ENCODE data around the gene TMEM30A.

TMEM30A gene

DNA sequence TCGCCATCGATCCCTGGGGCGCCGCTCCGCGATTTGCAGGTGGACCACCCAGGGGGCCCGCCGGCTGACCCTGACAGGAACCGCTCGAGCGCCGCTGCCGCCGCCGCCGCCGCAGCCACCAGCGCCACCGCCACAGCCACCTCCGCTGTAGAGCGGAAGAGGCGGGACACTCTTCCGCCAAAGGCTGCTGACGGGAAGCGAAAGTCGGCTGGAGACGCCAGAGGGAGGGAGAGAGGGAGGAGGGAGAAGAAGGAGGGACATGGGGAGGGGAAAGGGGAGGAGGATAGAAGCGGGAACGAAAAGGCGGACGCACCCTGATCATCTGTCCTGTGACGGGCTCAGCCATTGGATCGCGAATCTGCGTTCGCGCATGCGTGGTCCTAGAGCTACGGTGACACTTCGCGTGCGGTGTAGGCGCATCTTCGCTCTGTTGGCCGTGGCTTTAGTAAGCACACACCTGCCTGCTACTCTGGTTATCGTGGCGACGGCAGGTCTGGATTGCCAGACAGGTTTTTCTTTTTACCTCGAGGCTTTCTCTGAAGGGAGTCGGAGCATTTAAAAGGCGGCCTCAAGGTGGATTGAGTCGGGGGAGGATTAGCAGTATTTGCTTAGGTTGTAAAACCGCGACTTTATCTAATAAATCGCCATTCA, at the start of gene TMEM30A:
TMEM30A (minus strand) TSS at position 161 of the 651 bp plus-strand sequence; CDS start at position 7, 154 bp downstream.
- ChIA-PET CTCF (interaction anchor here (1.5 to 4.7 kb wide), 3 partner anchors 11 to 25 kb away, joined by 3 to 27 read pairs (median 3); no protein-coding TSS in a partner anchor), POLR2A (interaction anchor here (1.0 kb wide), 2 partner anchors 9 to 17 kb away, joined by 3 read pairs; no protein-coding TSS in a partner anchor)
- peak; percentile 94 for DNase-seq (ENCODE audit: extremely low spot score)
- TF ChIP-seq, protein P1, sequence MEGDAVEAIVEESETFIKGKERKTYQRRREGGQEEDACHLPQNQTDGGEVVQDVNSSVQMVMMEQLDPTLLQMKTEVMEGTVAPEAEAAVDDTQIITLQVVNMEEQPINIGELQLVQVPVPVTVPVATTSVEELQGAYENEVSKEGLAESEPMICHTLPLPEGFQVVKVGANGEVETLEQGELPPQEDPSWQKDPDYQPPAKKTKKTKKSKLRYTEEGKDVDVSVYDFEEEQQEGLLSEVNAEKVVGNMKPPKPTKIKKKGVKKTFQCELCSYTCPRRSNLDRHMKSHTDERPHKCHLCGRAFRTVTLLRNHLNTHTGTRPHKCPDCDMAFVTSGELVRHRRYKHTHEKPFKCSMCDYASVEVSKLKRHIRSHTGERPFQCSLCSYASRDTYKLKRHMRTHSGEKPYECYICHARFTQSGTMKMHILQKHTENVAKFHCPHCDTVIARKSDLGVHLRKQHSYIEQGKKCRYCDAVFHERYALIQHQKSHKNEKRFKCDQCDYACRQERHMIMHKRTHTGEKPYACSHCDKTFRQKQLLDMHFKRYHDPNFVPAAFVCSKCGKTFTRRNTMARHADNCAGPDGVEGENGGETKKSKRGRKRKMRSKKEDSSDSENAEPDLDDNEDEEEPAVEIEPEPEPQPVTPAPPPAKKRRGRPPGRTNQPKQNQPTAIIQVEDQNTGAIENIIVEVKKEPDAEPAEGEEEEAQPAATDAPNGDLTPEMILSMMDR (IDR thresholded peaks at IDR 0.05; ENCODE audit: control extremely low read depth, extremely low read depth, low read depth, missing control alignments): no peak

DNA sequence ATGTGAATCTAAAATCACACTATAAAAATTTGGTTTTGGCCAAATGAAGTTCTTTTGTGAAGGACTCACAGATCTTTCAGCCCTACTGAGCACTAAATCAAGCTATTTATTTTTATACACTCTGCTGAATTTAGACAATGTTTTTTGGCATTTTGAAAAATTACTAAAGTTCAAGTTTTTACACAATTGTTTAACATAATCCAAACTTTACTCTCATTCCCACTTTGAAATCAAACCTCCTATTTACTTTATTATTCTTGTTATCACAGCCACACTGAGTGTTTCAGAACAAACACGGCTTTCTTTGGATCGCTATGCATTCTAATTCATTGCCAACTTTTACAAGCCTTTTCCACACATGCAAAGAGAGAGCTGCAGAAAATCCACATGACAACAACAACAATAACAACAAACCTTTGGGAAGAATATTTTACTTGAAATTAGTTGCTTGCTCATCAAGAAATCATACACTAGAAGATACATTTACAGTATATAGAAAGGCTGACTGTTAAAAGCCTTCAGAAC, 49.1 kb upstream of the TMEM30A start:
- DNase-seq (ENCODE audit: extremely low spot score): no peak
- TF ChIP-seq, protein P1 (IDR thresholded peaks at IDR 0.05; ENCODE audit: control extremely low read depth, extremely low read depth, low read depth, missing control alignments): no peak

DNA sequence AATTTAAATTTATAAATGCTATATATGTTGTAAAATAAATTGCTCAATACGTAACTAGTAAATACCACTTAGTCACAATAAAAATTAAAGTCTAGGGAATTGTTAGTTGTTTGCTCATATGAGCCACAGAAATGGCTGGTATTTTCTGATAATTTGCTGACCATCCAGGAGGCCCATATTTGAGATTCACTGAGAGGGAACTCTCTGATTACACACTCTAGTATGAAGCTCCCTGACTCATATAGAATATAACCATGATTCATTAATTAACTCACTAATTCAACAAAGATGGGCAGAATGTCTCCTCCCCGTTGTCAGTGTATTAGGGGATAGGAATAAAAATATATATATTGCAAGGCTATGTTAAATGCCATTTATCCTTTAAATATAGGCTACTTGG, 46.6 kb upstream of the TMEM30A start:
- ChIA-PET CTCF (no interaction called here), POLR2A (no interaction called here)
- TF ChIP-seq, protein P1 (IDR thresholded peaks at IDR 0.05; ENCODE audit: control extremely low read depth, extremely low read depth, low read depth, missing control alignments): no peak
- DNase-seq (ENCODE audit: extremely low spot score): no peak

More for the DNA sequence above, 49.1 kb upstream of the TMEM30A start:
- ChIA-PET POLR2A (no interaction called here), CTCF (interaction anchor here (0.8 to 1.7 kb wide), 6 partner anchors 8 to 42 kb away, joined by 3 to 5 read pairs (median 4); no protein-coding TSS in a partner anchor)

DNA sequence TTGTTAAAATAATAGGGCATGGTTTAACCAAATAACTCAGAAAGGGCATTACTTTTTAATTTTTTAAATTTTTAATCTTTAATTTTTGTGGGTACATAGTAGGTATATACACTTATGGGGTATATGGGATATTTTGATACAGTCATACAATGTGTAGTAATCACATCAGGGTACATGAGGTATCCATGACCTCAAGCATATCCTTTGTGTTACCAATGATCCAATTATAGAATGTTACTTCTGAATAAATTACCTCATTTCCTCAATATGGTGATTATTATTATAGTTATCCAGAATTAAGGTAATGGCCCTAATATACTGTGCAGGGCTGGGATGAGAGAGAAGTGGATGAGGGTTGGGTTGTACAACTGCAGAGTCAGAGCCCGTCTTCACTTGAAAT, 45.1 kb upstream of the TMEM30A start:
- TF ChIP-seq, protein P1 (IDR thresholded peaks at IDR 0.05; ENCODE audit: control extremely low read depth, extremely low read depth, low read depth, missing control alignments): no peak
- CTCF ChIA-PET: interaction anchor here (1.0 to 1.3 kb wide), 3 partner anchors 13 to 33 kb away, joined by 3 to 4 read pairs (median 3); no protein-coding TSS in a partner anchor
- POLR2A ChIA-PET: no interaction called here
- no peak for DNase-seq (ENCODE audit: extremely low spot score)

DNA sequence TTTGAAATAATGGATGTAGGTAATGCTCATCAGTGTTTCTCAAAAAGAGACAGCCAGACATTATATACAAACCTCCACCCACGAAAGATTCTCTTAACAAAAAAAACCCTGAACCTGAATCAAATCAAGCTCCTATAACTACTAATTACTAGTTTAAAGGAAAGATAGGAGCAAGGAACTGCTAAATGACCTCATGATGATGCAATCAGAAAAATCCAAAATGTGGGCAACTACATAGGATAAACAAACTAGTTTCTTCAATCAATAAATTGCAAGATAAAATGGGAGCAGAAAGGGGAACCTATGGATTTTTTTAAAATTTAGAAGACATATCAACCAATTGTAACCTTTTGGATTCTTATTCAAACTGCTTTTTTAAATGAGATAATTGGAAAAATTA, 43.2 kb upstream of the TMEM30A start:
- TF ChIP-seq, protein P1 (IDR thresholded peaks at IDR 0.05; ENCODE audit: control extremely low read depth, extremely low read depth, low read depth, missing control alignments): no peak
- ChIA-PET POLR2A (no interaction called here), CTCF (no interaction called here)
- DNase-seq (ENCODE audit: extremely low spot score): no peak

DNA sequence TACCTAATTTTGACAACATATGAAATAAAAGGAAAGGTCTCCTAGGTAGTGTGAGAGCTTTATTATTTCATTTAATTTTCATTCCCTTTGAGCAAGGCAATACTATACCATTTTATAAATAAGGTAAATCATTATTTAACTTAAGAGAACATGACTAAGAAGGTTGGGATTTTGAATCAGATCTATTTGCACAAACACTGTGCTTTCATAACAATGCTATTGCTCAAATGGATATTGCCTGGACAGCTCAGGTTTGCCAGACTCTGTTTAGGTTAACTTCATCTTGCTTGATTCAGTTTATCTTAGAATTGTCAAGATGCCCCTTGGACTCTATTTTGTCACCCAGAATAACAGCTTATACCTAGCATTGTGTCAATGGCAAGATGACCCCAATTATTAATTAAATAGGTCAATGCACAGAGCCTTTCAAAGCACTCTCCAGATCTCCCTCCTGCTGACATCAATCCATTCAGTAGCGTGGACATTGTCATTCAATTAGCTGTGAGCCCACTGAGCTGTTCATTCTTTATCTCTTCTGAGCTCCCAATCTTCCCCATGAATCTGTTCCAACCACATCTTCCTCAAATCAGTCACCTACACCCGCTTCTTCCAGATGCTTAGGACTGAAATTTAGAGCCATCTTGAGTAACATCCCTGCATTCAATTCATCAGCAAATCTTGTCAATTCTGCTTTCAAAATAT, 42.1 kb upstream of the TMEM30A start:
- POLR2A ChIA-PET: no interaction called here
- no peak for DNase-seq (ENCODE audit: extremely low spot score)
- CTCF ChIA-PET: interaction anchor here (0.6 to 1.5 kb wide), 4 partner anchors 8 to 90 kb away, joined by 3 to 9 read pairs (median 4); no protein-coding TSS in a partner anchor

More for the DNA sequence above, 42.1 kb upstream of the TMEM30A start:
- TF ChIP-seq, protein P1 (IDR thresholded peaks at IDR 0.05; ENCODE audit: control extremely low read depth, extremely low read depth, low read depth, missing control alignments): no peak

Measured in GM10248 (cell line).